CD14-positive monocyte (primary cell): Measurements from ENCODE around the gene LRRC7. TPM values are rescaled to one million over a fixed set of nuclear protein-coding genes. Genes with fewer than 3 reads are reported as not detected.
"Not testable (repeated sequence)": the region's sequence is repeated elsewhere in the genome, so short reads cannot be mapped to it uniquely, and the experiment has no call there.

Source experiments
- DNase-seq, 3 donors: peaks; one replicate each; pipeline ENCODE4 v3.0.0-alpha.2; 2011 to 2022
- H2AFZ ChIP-seq: 2 replicates; pipeline ENCODE4 v1.6.0; 2012; ENCODE audit warnings: mild to moderate bottlenecking, low read depth, low read length, inconsistent platforms; ENCODE audit not compliant: insufficient read depth, poor library complexity, severe bottlenecking
- H3K27ac ChIP-seq, 2 donors: 1 replicate in 1 of 2; 2 replicates in 1 of 2; pipeline ENCODE4 v1.5.1; 2012 to 2013; ENCODE audit warnings: low read length in 2 of 2, control low read depth in 1 of 2, inconsistent platforms in 1 of 2, low read depth in 1 of 2, mild to moderate bottlenecking in 1 of 2
- H3K27me3 ChIP-seq, 2 donors: one replicate each; pipeline versions ENCODE4 v1.6.0 to v1.6.1; 2011 to 2013; ENCODE audit warnings: low read length in 2 of 2; ENCODE audit not compliant: control insufficient read depth in 2 of 2, insufficient read depth in 2 of 2
- H3K36me3 ChIP-seq, 2 donors: replicated peaks in 1 of 2; 1 replicate in 1 of 2; 2 replicates in 1 of 2; pipeline versions ENCODE4 v1.5.1 to v1.6.1; 2012 to 2013; ENCODE audit warnings: low read length in 2 of 2, control low read depth in 1 of 2, inconsistent platforms in 1 of 2, mild to moderate bottlenecking in 1 of 2; ENCODE audit not compliant: insufficient read depth in 2 of 2, control insufficient read depth in 1 of 2
- H3K4me1 ChIP-seq, 2 donors: 1 replicate in 1 of 2; 2 replicates in 1 of 2; pipeline versions ENCODE4 v1.5.1 to v1.6.1; 2012 to 2013; ENCODE audit warnings: low read length in 2 of 2, control low read depth in 1 of 2, inconsistent platforms in 1 of 2, mild to moderate bottlenecking in 1 of 2, moderate library complexity in 1 of 2; ENCODE audit not compliant: insufficient read depth in 2 of 2, control insufficient read depth in 1 of 2
- H3K4me2 ChIP-seq: replicated peaks from 2 replicates; pipeline ENCODE3; 2012; ENCODE audit warnings: low read length, moderate library complexity, mild to moderate bottlenecking; ENCODE audit not compliant: poor library complexity, severe bottlenecking; ENCODE audit errors: extremely low read depth
- H3K4me3 ChIP-seq, 3 experiments: fragments of 200-600 bp in 1 of 3; sonication (generic) in 1 of 3; replicated peaks in 1 of 3; 1 replicate in 2 of 3; 2 replicates in 1 of 3; pipeline ENCODE4 v1.5.1; 2011 to 2013; ENCODE audit warnings: low read length in 3 of 3, mild to moderate bottlenecking in 3 of 3, control low read depth in 2 of 3, low read depth in 2 of 3, inconsistent platforms in 1 of 3, moderate library complexity in 1 of 3
- H3K79me2 ChIP-seq: 2 replicates; pipeline ENCODE4 v1.6.0; 2012; ENCODE audit warnings: mild to moderate bottlenecking, control low read depth, inconsistent platforms, low read length, moderate library complexity; ENCODE audit not compliant: insufficient read depth
- H3K9ac ChIP-seq: 2 replicates; pipeline ENCODE4 v1.6.0; 2017; ENCODE audit warnings: low read length, mild to moderate bottlenecking; ENCODE audit not compliant: insufficient read depth, poor library complexity, severe bottlenecking
- H3K9me3 ChIP-seq, 2 donors: replicated peaks in 1 of 2; 1 replicate in 1 of 2; 2 replicates in 1 of 2; pipeline versions ENCODE4 v1.5.1 to v1.6.1; 2012 to 2013; ENCODE audit warnings: low read length in 2 of 2, control low read depth in 1 of 2; ENCODE audit not compliant: control insufficient read depth in 1 of 2, insufficient read depth in 1 of 2
- H4K20me1 ChIP-seq: 2 replicates; pipeline ENCODE4 v1.6.0; 2012; ENCODE audit warnings: mild to moderate bottlenecking, low read length, control low read depth, moderate library complexity; ENCODE audit not compliant: insufficient read depth
- H3K27ac Mint-ChIP-seq, 7 donors: one replicate each; pipeline ENCODE4 v1.8.0; 2020; ENCODE audit warnings: mild to moderate bottlenecking in 7 of 7, mixed read lengths in 7 of 7, moderate library complexity in 6 of 7, inconsistent platforms in 2 of 7
- H3K27me3 Mint-ChIP-seq, 3 donors: one replicate each; pipeline ENCODE4 v1.8.0; 2021 to 2022; ENCODE audit warnings: low read depth in 3 of 3, mild to moderate bottlenecking in 3 of 3, mixed read lengths in 3 of 3, moderate library complexity in 3 of 3, inconsistent platforms in 1 of 3
- H3K36me3 Mint-ChIP-seq, 2 donors: one replicate each; pipeline ENCODE4 v1.8.0; 2020; ENCODE audit warnings: mixed read lengths in 2 of 2, inconsistent platforms in 1 of 2, mild to moderate bottlenecking in 1 of 2
- H3K4me1 Mint-ChIP-seq: one replicate; pipeline ENCODE4 v1.8.0; 2020; ENCODE audit warnings: mild to moderate bottlenecking, mixed read lengths
- H3K4me3 Mint-ChIP-seq, 2 donors: one replicate each; pipeline ENCODE4 v1.8.0; 2020; ENCODE audit warnings: mild to moderate bottlenecking in 2 of 2, mixed read lengths in 2 of 2, moderate library complexity in 1 of 2
- H3K9me3 Mint-ChIP-seq, 7 donors: one replicate each; pipeline ENCODE4 v1.8.0; 2020 to 2022; ENCODE audit warnings: mixed read lengths in 7 of 7, mild to moderate bottlenecking in 6 of 7, moderate library complexity in 6 of 7, inconsistent platforms in 2 of 7
- CTCF ChIP-seq: fragments of 200-600 bp; IDR thresholded peaks from one replicate; pipeline ENCODE4 v1.8.0; 2022; ENCODE audit warnings: antibody characterized with exemption, mild to moderate bottlenecking
- WGBS: methylation state at CpG from one replicate; pipeline ENCODE4 v1.1.5; 2013; ENCODE audit warnings: missing lambda C conversion rate; ENCODE audit not compliant: insufficient coverage; 5-methylcytosine and 5-hydroxymethylcytosine counted together
- intact Hi-C, 2 donors: fragments of 100-400 bp; cut with micrococcal nuclease; formaldehyde crosslinking; loops; one replicate each; pipeline versions ENCODE4 v1.15.0 to v1.15.1; 2023
- polyA plus RNA-seq, 3 donors: library from polyadenylated mRNA; depleted of rRNA in 1 of 3; unstranded in 2 of 3; stranded (reverse) in 1 of 3; fragments of 300-500 nt in 2 of 3; fragments of >200 nt in 1 of 3; fragmentation: Illumina TruSeq in 2 of 3; gene quantifications; 1 replicate in 2 of 3; 2 replicates in 1 of 3; pipeline ENCODE4 v1.2.3, GENCODE V29; 2012 to 2021

Gene LRRC7
- polyA plus RNA-seq, 3 donors, result not detected

GRCh38 chr1:69710484-69711189, 142.9 kb downstream of the LRRC7 start:
- H3K79me2 ChIP-seq, result no peaks in the 10 kb centered on the region
- H4K20me1 ChIP-seq, result no peaks in the 10 kb centered on the region
- peaks cover 2% of the 10 kb centered on the region in 3 donors for H3K27me3 Mint-ChIP-seq
- H3K9me3 ChIP-seq, result no peaks in the 10 kb centered on the region
- no CpG with 5 or more reads among the region's 4 CpGs for WGBS
- no peak overlapping the region for H3K27ac Mint-ChIP-seq
- H3K4me2 ChIP-seq, result no peak overlapping the region
- no peak for TF ChIP-seq CTCF
- no peak overlapping the region for H3K4me3 ChIP-seq
- H3K4me3 Mint-ChIP-seq, result no peak overlapping the region
- H2AFZ ChIP-seq, result no peak overlapping the region
- H3K36me3 Mint-ChIP-seq, result no peaks in the 10 kb centered on the region
- H3K36me3 ChIP-seq, result no peaks in the 10 kb centered on the region
- H3K27ac ChIP-seq, result no peak overlapping the region
- no peaks in the 10 kb centered on the region for H3K27me3 ChIP-seq
- H3K4me1 ChIP-seq, result no peaks in the 10 kb centered on the region
- DNase-seq, result no peak
- H3K9ac ChIP-seq, result no peak overlapping the region
- peaks cover 0 to 3% (median 0%) of the 10 kb centered on the region in 7 donors for H3K9me3 Mint-ChIP-seq
- H3K4me1 Mint-ChIP-seq, result no peaks in the 10 kb centered on the region
- intact Hi-C loops, result no loop called here

GRCh38 chr1:69711190-69711930, 143.6 kb downstream of the LRRC7 start:
- DNase-seq, result no peak
- TF ChIP-seq CTCF, result no peak
- H3K4me3 Mint-ChIP-seq, result no peak overlapping the region
- no peak overlapping the region for H3K9ac ChIP-seq
- no peaks in the 10 kb centered on the region for H3K36me3 ChIP-seq
- no peaks in the 10 kb centered on the region for H3K27me3 ChIP-seq
- peaks cover 2% of the 10 kb centered on the region in 3 donors for H3K27me3 Mint-ChIP-seq
- no peaks in the 10 kb centered on the region for H4K20me1 ChIP-seq
- no peak overlapping the region for H3K27ac Mint-ChIP-seq
- no peak overlapping the region for H3K4me2 ChIP-seq
- no peak overlapping the region for H3K4me3 ChIP-seq
- H2AFZ ChIP-seq, result no peak overlapping the region
- no peaks in the 10 kb centered on the region for H3K79me2 ChIP-seq
- H3K4me1 ChIP-seq, result no peaks in the 10 kb centered on the region
- WGBS, result 100% methylated on average over 2 of the region's 4 CpGs
- H3K36me3 Mint-ChIP-seq, result no peaks in the 10 kb centered on the region
- intact Hi-C loops, result no loop called here
- no peaks in the 10 kb centered on the region for H3K9me3 ChIP-seq
- H3K4me1 Mint-ChIP-seq, result no peaks in the 10 kb centered on the region
- peaks cover 0 to 3% (median 0%) of the 10 kb centered on the region in 7 donors for H3K9me3 Mint-ChIP-seq
- no peak overlapping the region for H3K27ac ChIP-seq

- H3K27me3 Mint-ChIP-seq, H3K27me3 ChIP-seq, H3K4me2 ChIP-seq, H3K27ac Mint-ChIP-seq, H3K4me3 Mint-ChIP-seq, DNase-seq, H3K9me3 Mint-ChIP-seq, H3K4me1 Mint-ChIP-seq, H3K4me3 ChIP-seq, intact Hi-C loops, H4K20me1 ChIP-seq, H3K79me2 ChIP-seq, H3K9me3 ChIP-seq, H2AFZ ChIP-seq, H3K4me1 ChIP-seq, H3K36me3 ChIP-seq, H3K27ac ChIP-seq, H3K36me3 Mint-ChIP-seq, H3K9ac ChIP-seq: not testable (repeated sequence)
Observed at GRCh38 chr1:69717834-69718233, 150.1 kb downstream of the LRRC7 start.
